Measurements from ENCODE around the gene ZNF135.

The ZNF135 gene

GRCh38 chr19:58093071-58093470 is 34.0 kb downstream of the ZNF135 start:
- DNase-seq (ENCODE audit: low read depth) = no peak

GRCh38 chr19:58095328-58095727 is 36.2 kb downstream of the ZNF135 start:
- no peak for DNase-seq (ENCODE audit: low read depth)

- DNase-seq (ENCODE audit: low read depth) = no peak
These were observed 37.8 kb downstream of the ZNF135 start for GRCh38 chr19:58096884-58097283.

- no peak for DNase-seq (ENCODE audit: low read depth)
These were observed 38.3 kb downstream of the ZNF135 start for GRCh38 chr19:58097349-58097748.

- peak; percentile 92 for DNase-seq (ENCODE audit: low read depth)
These were observed 38.9 kb downstream of the ZNF135 start, which contains the start of gene ZSCAN18 for GRCh38 chr19:58097781-58098681. TSS of gene ZSCAN18 (minus strand) at chr19:58098231. CDS start at chr19:58090267, 7,964 bp downstream.

- DNase-seq (ENCODE audit: low read depth) = no peak
These were observed 39.6 kb downstream of the ZNF135 start for GRCh38 chr19:58098682-58098998.

- DNase-seq (ENCODE audit: low read depth) = no peak
These were observed 48.9 kb downstream of the ZNF135 start for GRCh38 chr19:58107778-58108545.

- DNase-seq (ENCODE audit: low read depth) = no peak
These were observed 49.4 kb downstream of the ZNF135 start for GRCh38 chr19:58108546-58108817.

- no peak for DNase-seq (ENCODE audit: low read depth)
These were observed 58.9 kb downstream of the ZNF135 start for GRCh38 chr19:58117841-58118575.

- DNase-seq (ENCODE audit: low read depth) = no peak
These were observed 60.1 kb downstream of the ZNF135 start for GRCh38 chr19:58118979-58119733.

Data from stimulated activated CD8-positive, alpha-beta memory T cell treated with anti-CD3 and anti-CD28 coated beads, Interleukin-4, amount 100 ng/mL, for 24 hours (primary cell).